Right renal cortex interstitium (tissue), 3 donors: ENCODE data around the gene EIF2A. TPM values are rescaled to one million over a fixed set of nuclear protein-coding genes. Genes with fewer than 3 reads are reported as not detected.

Experiments used
- DNase-seq, 3 donors: peaks; one replicate each; pipeline ENCODE4 v3.0.0-alpha.2; 2013; ENCODE audit warnings: low read depth in 3 of 3, low spot score in 2 of 3
- polyA plus RNA-seq, 3 donors: library from polyadenylated mRNA; unstranded; fragments of 120-200 nt; gene quantifications; one replicate each; pipeline ENCODE4 v1.2.1, GENCODE V29; 2013; ENCODE audit not compliant: insufficient read length in 3 of 3

EIF2A gene
- polyA plus RNA-seq, 3 donors, result 161 to 205 (median 164) TPM

- no peak for DNase-seq
These were observed 5.6 kb upstream of the EIF2A start for GRCh38 chr3:150540991-150541390.

GRCh38 chr3:150543128-150543527 is 3.5 kb upstream of the EIF2A start:
- no peak for DNase-seq

- DNase-seq, result no peak
These were observed 3.1 kb upstream of the EIF2A start for GRCh38 chr3:150543531-150543930.

DNA sequence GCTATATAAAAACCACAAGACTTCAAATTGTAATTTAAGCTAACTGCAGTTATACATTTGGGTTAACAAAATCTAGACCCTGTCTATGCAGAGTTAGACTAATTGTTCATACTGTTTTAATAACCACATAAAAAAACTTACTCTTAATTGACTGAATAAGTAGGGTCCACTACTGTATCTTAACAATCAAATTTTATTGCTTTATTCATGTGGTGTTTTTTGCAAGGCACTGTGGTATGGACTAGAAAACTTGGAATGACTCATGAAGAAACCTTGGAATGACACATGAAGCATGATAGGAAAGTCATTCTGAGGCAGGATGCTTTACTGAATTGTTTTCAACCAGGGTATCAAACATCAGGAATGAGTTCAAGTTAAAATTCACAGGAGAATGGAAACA is 2.5 kb upstream of the EIF2A start:
- no peak for DNase-seq

- no peak for DNase-seq
These were observed 1.9 kb upstream of the EIF2A start for GRCh38 chr3:150544726-150545125.

- peak in 1 of 3 donors; percentile 32 for DNase-seq
These were observed 965 bp upstream of the EIF2A start for GRCh38 chr3:150545419-150546225.

GRCh38 chr3:150547045-150547741 is 606 bp downstream of the EIF2A start:
- peak in 1 of 3 donors; percentile 15 for DNase-seq

- no peak for DNase-seq
These were observed 9.4 kb downstream of the EIF2A start for GRCh38 chr3:150555859-150556436.

- no peak for DNase-seq
These were observed 10.2 kb downstream of the EIF2A start for GRCh38 chr3:150556792-150557191.

GRCh38 chr3:150557725-150558124 is 11.1 kb downstream of the EIF2A start:
- DNase-seq, result no peak

- no peak for DNase-seq
These were observed 17.7 kb downstream of the EIF2A start for GRCh38 chr3:150564243-150564642.

- no peak for DNase-seq
These were observed 20.7 kb downstream of the EIF2A start for GRCh38 chr3:150567328-150567727.

DNA sequence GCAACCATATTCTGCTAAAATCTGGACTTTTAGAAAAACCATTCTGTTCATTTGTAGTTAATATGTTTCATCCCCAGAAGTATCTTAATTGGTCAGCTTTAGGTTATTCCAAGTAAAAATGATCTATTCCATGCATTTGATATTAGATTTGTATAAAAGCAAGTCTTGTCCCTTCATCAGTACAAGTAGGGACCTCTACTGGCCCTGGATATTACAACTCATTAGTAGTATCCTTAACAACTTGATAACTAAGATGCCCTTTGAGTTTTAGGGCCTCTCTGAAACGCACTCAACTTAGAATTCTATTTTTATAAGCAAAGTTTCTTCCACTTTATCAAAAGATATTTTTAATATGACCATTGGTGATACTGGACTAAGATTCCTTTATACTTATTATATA is 31.3 kb downstream of the EIF2A start:
- no peak for DNase-seq

DNA sequence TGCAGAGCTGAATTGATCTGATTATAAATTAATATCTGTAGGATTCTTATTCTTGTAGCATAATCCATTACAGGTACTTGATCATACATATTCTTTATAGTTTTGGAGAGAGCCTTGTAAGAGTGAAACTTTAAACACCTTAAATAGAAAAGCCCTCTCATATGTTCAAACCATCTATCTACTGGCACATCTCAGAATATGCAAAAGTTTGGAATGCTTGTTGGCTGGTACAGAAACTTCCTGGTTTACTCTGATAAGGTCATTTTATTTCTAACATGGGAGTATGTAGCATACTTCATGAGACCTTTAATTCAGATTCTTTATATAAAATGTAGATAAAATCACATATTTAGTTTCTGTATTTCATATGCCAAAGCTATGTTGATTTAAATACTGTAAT is 34.6 kb downstream of the EIF2A start:
- DNase-seq, result no peak

DNA sequence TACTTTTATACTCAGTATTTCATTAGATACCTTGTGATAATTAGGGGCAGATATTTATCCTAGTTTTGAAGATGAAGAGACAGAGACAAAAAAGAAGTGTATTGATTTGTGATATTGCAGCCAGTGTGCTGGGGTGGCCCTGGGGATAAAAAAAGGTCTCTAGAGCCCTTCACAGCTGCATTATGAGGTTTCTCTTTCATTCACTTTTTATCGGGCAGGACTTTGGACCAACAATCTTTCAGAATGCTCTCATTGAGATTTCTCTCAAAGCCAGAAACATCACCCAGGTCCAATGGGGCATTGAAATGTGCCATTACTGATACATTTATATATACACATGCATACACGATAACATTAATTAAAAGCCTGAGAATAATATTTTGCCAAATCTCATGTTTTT is 36.0 kb downstream of the EIF2A start:
- no peak for DNase-seq

DNA sequence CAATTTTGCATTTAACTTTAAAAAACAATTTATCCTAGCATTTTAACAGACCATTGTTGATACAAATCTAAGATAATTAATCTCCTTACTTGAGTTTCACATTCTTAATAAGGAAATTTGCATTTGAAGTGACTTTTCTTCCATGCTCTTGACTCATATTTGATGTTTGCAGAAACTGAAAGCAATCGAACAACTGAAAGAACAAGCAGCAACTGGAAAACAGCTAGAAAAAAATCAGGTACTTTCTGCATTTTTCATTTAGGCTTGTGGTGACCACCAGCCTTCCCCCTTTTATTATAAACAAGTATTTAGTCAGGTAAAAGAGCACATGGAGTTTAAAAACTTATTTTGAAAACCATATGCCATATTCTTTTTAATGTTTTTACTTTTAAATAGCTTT is 36.4 kb downstream of the EIF2A start:
- no peak for DNase-seq

GRCh38 chr3:150588027-150588830 is 41.6 kb downstream of the EIF2A start:
- no peak for DNase-seq

- no peak for DNase-seq
These were observed 43.2 kb downstream of the EIF2A start for GRCh38 chr3:150589759-150590158.

GRCh38 chr3:150594150-150594549 is 47.6 kb downstream of the EIF2A start:
- DNase-seq, result no peak

GRCh38 chr3:150597646-150598045 is 51.1 kb downstream of the EIF2A start:
- DNase-seq, result no peak
